ENCODE data around the gene PYCARD. TPM values are rescaled to one million over a fixed set of nuclear protein-coding genes. Genes with fewer than 3 reads are reported as not detected.

PYCARD gene
- total and polyA plus RNA-seq, 10 of the 15 experiments (the other 5 are each of a cell fraction or from before 2014, with no cell fraction given), result 5.1 to 106 (median 45.9) TPM

GRCh38 chr16:31224092-31224955 lies 21.8 kb upstream of the PYCARD start (continued):
- TF ChIP-seq MEF2B (IDR thresholded peaks at IDR 0.05; ENCODE audit: partially characterized antibody, poor library complexity, severe bottlenecking), result no peak
- no peak for TF ChIP-seq CBX5 (IDR thresholded peaks at IDR 0.05; ENCODE audit: low read depth)
- no peak for TF ChIP-seq IRF4 (IDR thresholded peaks at IDR 0.05; ENCODE audit: low read depth, low read length)
- no peak for TF ChIP-seq ZBED1 (IDR thresholded peaks at IDR 0.05; ENCODE audit: borderline replicate concordance)
- no peak for TF ChIP-seq HSF1 (IDR thresholded peaks at IDR 0.05; ENCODE audit: low read depth, low read length)

GRCh38 chr16:31223044-31223443 lies 20.5 kb upstream of the PYCARD start:
- ChIA-PET SMC1A (ENCODE audit: uncharacterized antibody, unreplicated experiment) (no interaction called here), RAD21 (ENCODE audit: unreplicated experiment) (no interaction called here), POLR2A (interaction anchor here (0.6 kb wide), 2 partner anchors 63 to 184 kb away, joined by 3 to 4 read pairs; no protein-coding TSS in a partner anchor), CTCF (no interaction called here)
- DNase-seq (ENCODE audit: low read depth, low spot score), result no peak
- BruUV-seq (replicated peaks), result no TSS peak
- no peaks in the 10 kb centered on the region for H3K36me3 ChIP-seq (ENCODE audit: control insufficient read depth in 2 of 2, insufficient read depth in 2 of 2, low read length in 1 of 2)
- no peaks in the 10 kb centered on the region for H3K9me3 ChIP-seq (replicated peaks; ENCODE audit: control insufficient read depth, insufficient read depth, low read length)
- intact Hi-C loops (cut with micrococcal nuclease; ENCODE audit: unreplicated experiment) (no loop called here), in situ Hi-C loops (cut with MboI) (no loop called here)
- H3K27me3 ChIP-seq (replicated peaks in 1 of 2; ENCODE audit: control insufficient read depth in 2 of 2, insufficient read depth in 2 of 2, low read length in 1 of 2), result no peaks in the 10 kb centered on the region
- H3K27ac ChIP-seq (ENCODE audit: control insufficient read depth, insufficient read depth), result no peak overlapping the region
- no peak for FAIRE-seq
- H4K20me1 ChIP-seq (ENCODE audit: control insufficient read depth, insufficient read depth), result no peaks in the 10 kb centered on the region
- 51% methylated on average over 5 of the region's 5 CpGs for WGBS (ENCODE audit: insufficient coverage, insufficient replicate concordance, low lambda C conversion rate, missing lambda C conversion rate)
- H3K4me3 ChIP-seq, result no peak overlapping the region
- H3K79me2 ChIP-seq (ENCODE audit: control insufficient read depth, insufficient read depth, low read length), result no peaks in the 10 kb centered on the region
- no peak overlapping the region for H2AFZ ChIP-seq (ENCODE audit: control insufficient read depth, low read depth, low read length)
- no peak for ATAC-seq
- no peak overlapping the region for H3K4me2 ChIP-seq (ENCODE audit: control insufficient read depth, insufficient read depth)
- H3K9ac ChIP-seq (ENCODE audit: control insufficient read depth, insufficient read depth, low read length), result no peak overlapping the region
- H3K4me1 ChIP-seq (ENCODE audit: control insufficient read depth, insufficient read depth, low read length), result no peaks in the 10 kb centered on the region
- TF ChIP-seq SRF (IDR thresholded peaks at IDR 0.05; ENCODE audit: low read depth in 2 of 2, low read length in 2 of 2) (no peak), IRF4 (IDR thresholded peaks at IDR 0.05; ENCODE audit: low read depth, low read length) (no peak), ETV6 (conservative IDR thresholded peaks at IDR 0.05 in 1 of 2, IDR thresholded peaks at IDR 0.05 in 1 of 2; ENCODE audit: borderline replicate concordance in 1 of 2, low read depth in 1 of 2) (no peak), BMI1 (IDR thresholded peaks at IDR 0.05; ENCODE audit: borderline replicate concordance) (no peak), SUPT20H (IDR thresholded peaks at IDR 0.05; ENCODE audit: borderline replicate concordance, control insufficient read depth, low read depth, low read length) (no peak), LARP7 (IDR thresholded peaks at IDR 0.05) (no peak), ZBTB33 (IDR thresholded peaks at IDR 0.05) (no peak), CUX1 (IDR thresholded peaks at IDR 0.05; ENCODE audit: insufficient replicate concordance, low read depth, low read length) (no peak), RAD51 (IDR thresholded peaks at IDR 0.05) (no peak)
